GM19240 (cell line): ENCODE measurements around the gene PMS2.
"Not testable (repeated sequence)": the region's sequence is repeated elsewhere in the genome, so short reads cannot be mapped to it uniquely, and the experiment has no call there.

Source experiments
- DNase-seq: peaks from one replicate; pipeline ENCODE4 v3.0.0; 2011; ENCODE audit warnings: low spot score; ENCODE audit not compliant: insufficient read length

Gene PMS2

GRCh38 chr7:6008668-6009611, at the start of gene PMS2, which contains the start of gene AIMP2:
TSS of gene PMS2 (minus strand) at chr7:6009049. CDS start at chr7:6009019, 30 bp downstream.
TSS of gene AIMP2 (plus strand) at chr7:6009272. CDS start at chr7:6009364, 92 bp downstream.
- DNase-seq: peak; percentile 74

- no peak for DNase-seq
Observed at GRCh38 chr7:6057316-6058129, 48.7 kb upstream of the PMS2 start.

GRCh38 chr7:6056616-6057015, 47.8 kb upstream of the PMS2 start:
- no peak for DNase-seq

- DNase-seq: not testable (repeated sequence)
Observed at GRCh38 chr7:6051185-6051584, 42.3 kb upstream of the PMS2 start.

- DNase-seq: no peak
Observed at GRCh38 chr7:6049780-6050179, 40.9 kb upstream of the PMS2 start.

GRCh38 chr7:6035686-6036085, 26.8 kb upstream of the PMS2 start:
- DNase-seq: no peak

GRCh38 chr7:6035165-6035564, 26.3 kb upstream of the PMS2 start:
- no peak for DNase-seq

- DNase-seq: no peak
Observed at GRCh38 chr7:6032641-6033040, 23.8 kb upstream of the PMS2 start.

GRCh38 chr7:6032167-6032566, 23.3 kb upstream of the PMS2 start:
- no peak for DNase-seq

GRCh38 chr7:6031567-6031966, 22.7 kb upstream of the PMS2 start:
- DNase-seq: no peak

GRCh38 chr7:6030988-6031387, 22.1 kb upstream of the PMS2 start, which contains the start of gene ANKRD61:
TSS of gene ANKRD61 (plus strand) at chr7:6031376. CDS start at chr7:6031376, 0 bp downstream.
- DNase-seq: no peak

GRCh38 chr7:6028563-6028962, 19.7 kb upstream of the PMS2 start:
- DNase-seq: no peak

- DNase-seq: no peak
Observed at GRCh38 chr7:6027806-6028365, 19.0 kb upstream of the PMS2 start.

- DNase-seq: no peak
Observed at GRCh38 chr7:6026820-6027311, 18.0 kb upstream of the PMS2 start.

GRCh38 chr7:6026011-6026819, 17.4 kb upstream of the PMS2 start:
- DNase-seq: no peak

- no peak for DNase-seq
Observed at GRCh38 chr7:6023974-6024435, 15.2 kb upstream of the PMS2 start.

- DNase-seq: no peak
Observed at GRCh38 chr7:6022707-6023106, 13.9 kb upstream of the PMS2 start.

- DNase-seq: no peak
Observed at GRCh38 chr7:6020371-6021286, 11.8 kb upstream of the PMS2 start.

- DNase-seq: no peak
Observed at GRCh38 chr7:6016653-6016966, 7.8 kb upstream of the PMS2 start.
